ENCODE measurements around the gene DNAJB4.

DNA sequence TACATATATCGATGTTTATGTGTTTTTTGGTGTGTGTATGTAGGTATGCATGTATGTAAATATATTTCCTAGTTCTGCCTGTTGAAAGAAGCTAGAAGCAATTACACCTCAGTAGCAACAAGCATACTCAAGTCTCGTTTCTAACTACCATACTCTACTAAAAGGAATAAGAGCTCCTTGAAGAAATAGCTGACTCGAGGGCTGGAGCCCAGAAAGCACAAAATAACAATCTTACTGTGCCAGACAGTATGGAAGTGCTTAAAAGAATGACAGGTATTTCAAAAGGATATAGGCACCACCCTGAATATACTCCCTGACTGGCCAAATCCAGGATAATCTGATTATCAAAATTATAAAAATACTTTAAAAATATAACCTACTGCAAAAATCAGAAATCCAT lies 49.0 kb upstream of the DNAJB4 start:
- TF ChIP-seq YY1 (IDR thresholded peaks at IDR 0.05; ENCODE audit: insufficient read depth, insufficient read length) (no peak), SUZ12 (IDR thresholded peaks at IDR 0.05; ENCODE audit: extremely low read depth, insufficient read depth, insufficient read length) (no peak)
